Amniotic stem cell (primary cell): ENCODE measurements around the gene BANP.
"Not testable (repeated sequence)": the region's sequence is repeated elsewhere in the genome, so short reads cannot be mapped to it uniquely, and the experiment has no call there.

ENCODE experiments used
- DNase-seq: peaks from one replicate; lab custom pipeline; 2025; lab: John Stamatoyannopoulos, UW

BANP gene

GRCh38 chr16:88104363-88104762, 153.1 kb downstream of the BANP start:
- not testable (repeated sequence) for DNase-seq

GRCh38 chr16:88105574-88106140, 154.4 kb downstream of the BANP start:
- not testable (repeated sequence) for DNase-seq

GRCh38 chr16:88106566-88106965, 155.3 kb downstream of the BANP start:
- not testable (repeated sequence) for DNase-seq

GRCh38 chr16:88108762-88109161, 157.5 kb downstream of the BANP start:
- no peak for DNase-seq

GRCh38 chr16:88109726-88110621, 158.7 kb downstream of the BANP start:
- DNase-seq = not testable (repeated sequence)

GRCh38 chr16:88110875-88111494, 159.8 kb downstream of the BANP start:
- DNase-seq = not testable (repeated sequence)

GRCh38 chr16:88111976-88112375, 160.7 kb downstream of the BANP start:
- DNase-seq = not testable (repeated sequence)

- DNase-seq = no peak
Observed at GRCh38 chr16:88113545-88114045, 162.4 kb downstream of the BANP start.

GRCh38 chr16:88114541-88115228, 163.5 kb downstream of the BANP start:
- DNase-seq = not testable (repeated sequence)

GRCh38 chr16:88116121-88116520, 164.9 kb downstream of the BANP start:
- no peak for DNase-seq

GRCh38 chr16:88117476-88117868, 166.2 kb downstream of the BANP start:
- DNase-seq = no peak

- no peak for DNase-seq
Observed at GRCh38 chr16:88118376-88118775, 167.1 kb downstream of the BANP start.

GRCh38 chr16:88118852-88119741, 167.9 kb downstream of the BANP start:
- peak; percentile 71 for DNase-seq

- not testable (repeated sequence) for DNase-seq
Observed at GRCh38 chr16:88119881-88120751, 168.9 kb downstream of the BANP start.

GRCh38 chr16:88120812-88121211, 169.6 kb downstream of the BANP start:
- no peak for DNase-seq

GRCh38 chr16:88121391-88121790, 170.2 kb downstream of the BANP start:
- DNase-seq = not testable (repeated sequence)

GRCh38 chr16:88121886-88122580, 170.8 kb downstream of the BANP start:
- no peak for DNase-seq
